A673 (cell line): Measurements from ENCODE around the gene PARD3.

Source experiments
- EZH2 ChIP-seq: fragments of 200-600 bp; sonication (generic); IDR thresholded peaks from 2 replicates; pipeline ENCODE4 v1.6.1; 2017; ENCODE audit warnings: borderline replicate concordance, low read depth, mild to moderate bottlenecking, mixed read lengths, antibody characterized with exemption, low read length; ENCODE audit not compliant: poor library complexity, severe bottlenecking
- TF ChIP-seq, protein P1 (sequence below): fragments of 300-800, 200-600 bp; sonication (generic); conservative IDR thresholded peaks from 2 replicates; pipeline ENCODE4 v1.5.1; 2017; ENCODE audit warnings: low read depth, mild to moderate bottlenecking, antibody characterized with exemption, low read length, moderate library complexity, mixed read lengths

DNA sequence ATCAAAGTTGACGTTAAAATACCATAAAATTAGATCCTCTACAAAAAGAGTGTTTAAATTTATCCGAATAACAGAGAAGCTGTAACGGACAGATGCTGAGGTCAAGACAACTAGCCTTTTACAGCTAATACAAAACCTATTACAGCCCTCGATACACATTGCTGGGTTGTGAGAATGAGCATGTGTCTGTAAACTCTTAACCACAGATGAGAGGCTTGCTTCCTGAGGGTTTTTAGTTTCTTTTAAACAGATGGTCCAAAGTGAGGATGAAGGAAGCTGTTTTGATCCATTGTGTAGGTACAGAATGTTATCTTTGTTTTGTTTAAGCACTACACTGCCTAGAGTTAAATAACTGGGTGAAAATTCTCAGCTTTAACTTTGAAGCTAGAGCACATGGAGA lies 578.2 kb downstream of the PARD3 start:
- TF ChIP-seq, protein P1, sequence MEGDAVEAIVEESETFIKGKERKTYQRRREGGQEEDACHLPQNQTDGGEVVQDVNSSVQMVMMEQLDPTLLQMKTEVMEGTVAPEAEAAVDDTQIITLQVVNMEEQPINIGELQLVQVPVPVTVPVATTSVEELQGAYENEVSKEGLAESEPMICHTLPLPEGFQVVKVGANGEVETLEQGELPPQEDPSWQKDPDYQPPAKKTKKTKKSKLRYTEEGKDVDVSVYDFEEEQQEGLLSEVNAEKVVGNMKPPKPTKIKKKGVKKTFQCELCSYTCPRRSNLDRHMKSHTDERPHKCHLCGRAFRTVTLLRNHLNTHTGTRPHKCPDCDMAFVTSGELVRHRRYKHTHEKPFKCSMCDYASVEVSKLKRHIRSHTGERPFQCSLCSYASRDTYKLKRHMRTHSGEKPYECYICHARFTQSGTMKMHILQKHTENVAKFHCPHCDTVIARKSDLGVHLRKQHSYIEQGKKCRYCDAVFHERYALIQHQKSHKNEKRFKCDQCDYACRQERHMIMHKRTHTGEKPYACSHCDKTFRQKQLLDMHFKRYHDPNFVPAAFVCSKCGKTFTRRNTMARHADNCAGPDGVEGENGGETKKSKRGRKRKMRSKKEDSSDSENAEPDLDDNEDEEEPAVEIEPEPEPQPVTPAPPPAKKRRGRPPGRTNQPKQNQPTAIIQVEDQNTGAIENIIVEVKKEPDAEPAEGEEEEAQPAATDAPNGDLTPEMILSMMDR = no peak
- TF ChIP-seq EZH2 = no peak
